Cortex of kidney (tissue), 1 donor: Measurements from ENCODE around the gene USP26.
"Not testable (repeated sequence)": the region's sequence is repeated elsewhere in the genome, so short reads cannot be mapped to it uniquely, and the experiment has no call there.

ENCODE experiments used
- DNase-seq: peaks from one replicate; lab custom pipeline; 2025; lab: John Stamatoyannopoulos, UW

Gene USP26

DNA sequence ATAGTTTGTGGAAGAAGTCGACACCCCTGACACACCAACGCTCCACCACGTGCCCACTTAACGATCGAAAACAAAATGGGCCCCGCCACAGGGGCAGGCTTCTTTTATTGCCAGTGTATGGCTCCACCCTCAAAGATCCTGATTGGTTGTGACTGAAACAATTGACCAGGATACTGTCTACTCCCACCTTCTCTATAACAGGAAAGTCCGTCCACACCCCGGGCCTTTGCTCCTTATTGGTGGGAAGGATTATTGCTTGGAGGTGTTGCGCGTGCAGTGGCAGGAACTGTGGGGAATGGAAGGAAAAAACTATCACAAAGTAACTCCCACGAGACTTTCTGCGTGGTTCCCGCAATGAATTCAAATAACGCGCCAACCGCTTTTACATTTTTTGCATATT, at the start of gene USP26:
Gene USP26, minus strand, starts transcription at position 79 of the 400 bp plus-strand sequence. CDS start 68,889 bp downstream, outside the sequence.
- no peak for DNase-seq

GRCh38 chrX:133134282-133134681, 37.4 kb upstream of the USP26 start:
- no peak for DNase-seq

GRCh38 chrX:133120406-133120805, 23.5 kb upstream of the USP26 start:
- DNase-seq = no peak

DNA sequence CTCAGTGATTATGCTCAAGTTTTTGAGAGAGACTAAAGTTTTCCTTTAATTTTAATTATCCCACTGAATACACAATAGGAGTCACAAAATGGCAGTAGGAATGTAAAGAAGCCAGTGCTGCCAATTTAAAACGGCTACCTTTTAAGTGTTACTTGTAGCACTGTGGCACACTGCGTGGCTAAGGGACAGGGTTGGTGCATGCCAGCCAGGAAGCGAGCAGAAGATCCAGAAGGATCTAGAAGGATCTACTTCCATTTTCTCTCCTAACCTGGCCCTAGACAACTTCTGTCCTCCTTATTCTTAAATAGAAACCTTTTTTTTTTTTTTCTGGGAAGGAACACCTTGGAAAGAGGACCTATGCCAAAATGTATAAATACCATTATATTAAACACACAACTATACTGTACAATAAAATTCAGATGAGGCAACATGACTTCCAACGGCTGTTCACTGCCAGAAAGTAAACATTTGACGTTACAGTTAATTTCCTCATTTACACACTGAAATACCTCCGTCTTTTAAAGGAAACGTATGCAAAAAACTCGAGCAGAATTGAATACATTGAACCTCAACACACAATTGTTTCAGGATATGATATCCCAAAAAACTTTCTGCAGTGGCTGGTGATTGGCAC, 2.7 kb downstream of the USP26 start:
- no peak for DNase-seq

GRCh38 chrX:133090236-133090809, 6.6 kb downstream of the USP26 start:
- DNase-seq = no peak

DNA sequence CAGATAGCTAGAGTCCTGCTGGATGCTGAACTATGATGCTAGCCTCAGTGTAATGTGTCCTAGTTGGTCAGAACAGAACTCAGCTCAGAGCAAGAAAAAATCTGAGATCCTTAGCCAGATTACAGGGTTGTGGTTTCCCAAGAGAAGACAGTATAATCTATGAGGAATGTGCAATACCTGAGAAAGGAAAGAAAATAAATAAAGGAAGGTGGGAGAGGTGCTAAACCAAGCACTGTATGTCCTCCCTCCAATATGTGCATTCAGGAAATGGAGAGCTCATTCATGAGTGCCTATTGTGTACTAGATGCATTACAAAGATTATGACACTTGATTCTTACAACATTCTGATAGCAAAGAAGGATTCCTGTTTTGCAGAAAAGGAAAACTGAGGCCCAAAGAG, 7.5 kb downstream of the USP26 start:
- no peak for DNase-seq

- no peak for DNase-seq
Observed at GRCh38 chrX:133085785-133086184, 11.1 kb downstream of the USP26 start.

DNA sequence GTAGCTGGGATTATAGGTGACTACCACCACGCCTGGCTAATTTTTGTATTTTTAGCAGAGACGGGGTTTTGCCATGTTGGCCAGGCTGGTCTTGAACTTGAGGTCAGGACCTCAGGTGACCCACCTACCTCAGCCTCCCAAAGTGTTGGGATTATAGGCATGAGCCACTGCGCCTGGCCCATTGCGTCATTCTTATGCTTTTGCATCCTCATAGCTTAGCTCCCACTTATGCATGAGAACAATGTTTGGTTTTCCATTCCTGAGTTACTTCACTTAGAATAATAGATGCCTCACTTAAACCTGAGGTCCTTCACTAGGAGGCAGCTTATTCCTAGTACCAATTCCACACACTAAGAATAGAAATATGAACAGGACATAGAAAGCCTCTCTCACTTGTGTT, 11.9 kb downstream of the USP26 start:
- not testable (repeated sequence) for DNase-seq

- DNase-seq = no peak
Observed at GRCh38 chrX:133083899-133084298, 13.0 kb downstream of the USP26 start.

DNA sequence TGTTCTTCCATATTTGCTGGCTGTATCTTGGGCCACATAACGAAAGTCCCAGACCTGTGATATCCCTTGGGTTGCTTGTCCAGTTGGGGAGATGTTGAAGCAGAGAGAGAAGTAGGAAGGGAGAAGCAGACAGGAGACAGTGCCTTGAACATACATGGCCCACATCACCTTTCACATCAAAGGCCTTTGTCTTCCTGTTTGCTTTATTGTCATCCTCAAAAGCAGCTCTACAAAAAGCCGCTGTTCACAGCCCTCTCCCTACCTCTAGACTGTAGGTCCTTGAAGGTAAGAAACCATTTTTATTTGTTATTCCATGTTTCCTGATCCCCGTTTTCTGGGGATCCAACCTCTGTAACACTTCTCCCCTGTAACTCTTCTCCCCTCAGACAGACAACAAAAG, 14.9 kb downstream of the USP26 start:
- no peak for DNase-seq

DNA sequence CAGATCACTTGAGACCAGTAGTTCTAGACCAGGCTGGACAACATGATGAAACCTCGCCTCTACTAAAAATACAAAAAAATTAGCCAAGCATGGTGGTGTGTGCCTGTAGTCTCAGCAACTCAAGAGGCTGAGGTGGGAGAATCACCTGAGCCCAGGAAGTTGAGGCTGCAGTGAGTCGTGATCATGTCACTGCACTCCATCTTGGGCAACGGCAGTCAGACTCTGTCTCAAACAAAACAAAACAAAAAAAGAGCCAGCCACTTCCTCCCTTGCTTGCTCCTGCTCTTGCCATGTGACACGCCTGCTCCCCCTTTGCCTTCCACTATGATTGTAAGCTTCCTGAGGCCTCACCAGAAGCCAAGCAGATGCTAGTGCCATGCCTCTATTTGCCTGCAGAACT, 19.1 kb downstream of the USP26 start:
- DNase-seq = not testable (repeated sequence)

DNA sequence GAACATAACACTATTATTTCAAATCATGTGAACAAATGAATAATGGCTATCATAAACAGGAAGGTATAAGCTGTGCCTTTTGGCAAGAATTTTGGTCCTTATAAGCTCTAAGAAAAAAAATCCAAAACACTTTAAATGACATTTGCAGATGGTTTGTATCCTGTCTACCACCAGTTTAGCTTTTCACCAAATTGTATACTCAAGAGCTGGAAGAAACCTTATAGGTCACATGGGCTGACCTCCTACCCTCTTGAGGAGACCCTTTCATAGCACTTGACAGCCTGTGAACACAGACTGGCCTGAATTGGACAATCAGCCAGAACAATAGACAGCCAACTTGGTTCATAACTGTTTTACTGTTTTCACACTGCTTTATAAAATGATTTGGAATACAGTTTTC, 24.3 kb downstream of the USP26 start:
- DNase-seq = no peak

DNA sequence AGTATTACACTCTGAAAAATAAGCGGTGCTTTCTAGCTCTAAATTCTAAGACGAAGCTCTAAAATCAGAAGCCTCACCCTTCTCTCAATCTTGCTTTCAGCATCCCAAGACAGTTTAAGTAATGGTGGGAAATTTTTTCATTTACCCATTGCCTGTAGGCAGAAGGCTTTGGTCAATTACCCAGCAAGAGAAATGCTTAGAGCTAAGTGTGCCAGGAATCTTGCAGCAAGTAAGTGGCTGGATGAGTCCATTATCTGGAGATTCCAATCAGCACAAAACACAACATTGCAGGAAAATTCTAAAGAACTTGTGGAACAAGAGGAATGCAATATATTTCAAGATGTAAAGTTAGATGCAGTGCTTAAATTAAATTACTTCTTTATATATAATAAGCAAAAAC, 28.4 kb downstream of the USP26 start:
- no peak for DNase-seq

DNA sequence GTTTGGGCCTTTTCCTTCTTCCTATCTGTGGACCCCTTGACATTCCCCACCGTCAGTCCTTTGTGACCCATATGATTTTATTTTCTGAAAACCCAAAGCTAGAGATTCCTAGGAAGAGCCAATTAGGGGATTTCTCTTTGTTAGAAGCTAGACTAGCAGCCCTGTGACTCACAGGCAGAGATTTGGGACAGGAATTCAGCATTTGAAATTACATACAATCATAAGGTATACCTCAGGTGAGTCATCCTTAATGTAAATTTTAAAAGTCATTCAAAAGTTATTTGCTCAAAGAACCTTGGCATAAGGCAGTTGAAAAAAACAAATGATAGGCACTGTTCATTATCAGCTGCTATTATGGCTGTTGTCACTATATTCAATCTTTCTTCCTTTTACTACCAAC, 40.6 kb downstream of the USP26 start:
- no peak for DNase-seq

DNA sequence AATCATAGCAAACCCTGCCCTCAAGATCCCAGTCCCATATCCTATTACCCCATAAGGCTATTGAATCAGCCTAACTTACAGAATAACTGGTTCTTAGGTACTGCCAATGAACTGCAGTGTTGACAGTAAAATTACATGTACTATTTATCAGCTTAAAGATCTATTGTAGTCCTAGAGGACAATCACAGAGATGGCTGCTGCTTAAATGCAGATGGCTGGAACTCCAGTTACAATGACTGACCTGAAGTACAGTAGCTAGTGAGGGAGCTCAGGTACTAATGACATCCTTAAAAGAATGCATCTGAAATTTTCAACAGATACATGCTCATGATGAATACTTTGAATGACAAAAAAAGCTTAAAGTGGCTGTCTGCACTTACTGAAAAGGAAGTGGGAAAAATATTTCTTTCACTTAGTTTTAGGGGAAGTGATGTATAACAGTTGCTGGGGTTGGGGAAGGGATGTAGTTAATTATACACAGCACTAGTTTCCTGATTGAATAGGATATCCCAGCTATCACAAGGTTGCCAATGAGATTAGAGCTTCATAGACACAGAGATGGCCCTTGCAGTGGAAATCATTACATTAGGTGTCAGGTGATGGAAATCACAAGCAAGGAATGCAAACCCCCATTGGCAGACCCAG, 42.0 kb downstream of the USP26 start:
- no peak for DNase-seq

DNA sequence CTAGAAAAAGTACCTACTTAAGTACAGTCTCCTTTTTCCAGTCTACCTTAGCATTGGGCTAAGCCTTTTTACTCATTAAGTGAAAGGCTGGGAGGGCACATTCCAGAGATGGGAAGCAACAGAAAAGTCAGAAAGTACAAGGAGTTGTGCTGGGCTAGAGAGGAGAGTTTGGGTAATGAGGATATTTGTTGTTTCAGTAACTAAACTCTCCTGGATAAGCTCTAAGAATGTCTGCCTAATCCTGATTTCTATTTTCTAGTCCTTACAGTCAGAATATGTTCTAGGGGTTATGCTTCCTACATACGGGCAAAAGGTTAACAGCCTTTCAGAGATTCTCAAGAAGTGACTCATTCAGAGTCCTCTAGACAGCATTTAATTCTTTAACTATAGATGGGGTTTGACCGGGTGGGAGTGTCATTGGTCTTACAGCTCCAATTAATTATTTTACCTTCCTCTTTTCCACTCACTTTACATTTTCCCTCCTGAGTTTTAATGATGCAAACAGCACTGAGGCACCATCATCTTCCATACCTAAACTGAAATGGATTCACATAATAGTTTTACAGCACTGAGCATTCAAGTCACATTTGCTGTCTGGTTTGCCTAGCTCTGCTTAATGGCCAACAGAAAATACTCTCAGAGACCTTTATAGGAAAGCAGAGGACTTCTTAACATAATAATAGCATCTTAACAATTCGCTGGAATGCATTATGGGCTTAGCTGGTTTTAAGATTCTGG, 42.9 kb downstream of the USP26 start:
- no peak for DNase-seq

DNA sequence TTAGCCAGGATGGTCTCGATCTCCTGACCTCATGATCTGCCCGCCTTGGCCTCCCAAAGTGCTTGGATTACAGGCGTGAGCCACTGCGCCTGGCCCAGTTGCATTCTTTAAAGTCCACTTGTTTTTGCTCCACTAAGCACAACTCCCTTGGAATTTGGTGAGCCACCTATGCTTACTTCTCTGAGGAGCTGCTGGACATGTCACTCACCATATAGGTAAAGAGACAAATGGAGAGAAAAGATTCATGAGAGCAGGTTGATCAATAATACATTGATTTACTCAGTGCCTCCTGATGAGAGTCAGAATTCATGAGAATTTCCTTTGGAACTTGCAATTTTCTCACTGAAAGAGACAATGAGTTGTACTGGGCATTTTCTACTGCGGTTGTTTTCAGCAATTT, 48.2 kb downstream of the USP26 start:
- no peak for DNase-seq

- DNase-seq = no peak
Observed at GRCh38 chrX:133046601-133047000, 50.3 kb downstream of the USP26 start.

- no peak for DNase-seq
Observed at GRCh38 chrX:133045986-133046385, 50.9 kb downstream of the USP26 start.

DNA sequence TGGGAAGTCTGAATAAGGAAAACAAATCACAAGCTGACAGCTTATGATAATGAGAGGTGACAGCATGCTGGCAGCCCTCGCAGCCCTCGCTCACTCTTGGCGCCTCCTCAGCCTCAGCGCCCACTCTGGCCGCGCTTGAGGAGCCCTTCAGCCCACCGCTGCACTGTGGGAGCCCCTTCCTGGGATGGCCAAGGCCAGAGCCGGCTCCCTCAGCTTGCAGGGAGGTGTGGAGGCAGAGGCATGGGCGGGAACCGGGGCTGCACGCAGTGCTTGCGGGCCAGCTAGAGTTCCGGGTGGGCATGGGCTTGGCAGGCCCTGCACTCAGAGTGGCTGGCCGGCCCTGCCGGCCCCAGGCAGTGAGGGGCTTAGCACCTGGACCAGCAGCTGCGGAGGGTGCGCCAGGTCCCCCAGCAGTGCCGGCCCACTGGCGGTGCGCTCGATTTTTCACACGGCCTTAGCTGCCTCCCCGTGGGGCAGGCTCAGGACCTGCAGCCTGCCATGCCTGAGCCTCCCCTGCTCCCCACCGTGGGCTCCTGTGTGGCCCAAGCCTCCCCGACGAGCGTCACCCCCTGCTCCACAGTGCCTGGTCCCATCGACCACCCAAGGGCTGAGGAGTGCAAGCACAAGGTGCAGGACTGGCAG, 52.6 kb downstream of the USP26 start:
- not testable (repeated sequence) for DNase-seq

GRCh38 chrX:133042260-133042659, 54.6 kb downstream of the USP26 start:
- DNase-seq = no peak

DNA sequence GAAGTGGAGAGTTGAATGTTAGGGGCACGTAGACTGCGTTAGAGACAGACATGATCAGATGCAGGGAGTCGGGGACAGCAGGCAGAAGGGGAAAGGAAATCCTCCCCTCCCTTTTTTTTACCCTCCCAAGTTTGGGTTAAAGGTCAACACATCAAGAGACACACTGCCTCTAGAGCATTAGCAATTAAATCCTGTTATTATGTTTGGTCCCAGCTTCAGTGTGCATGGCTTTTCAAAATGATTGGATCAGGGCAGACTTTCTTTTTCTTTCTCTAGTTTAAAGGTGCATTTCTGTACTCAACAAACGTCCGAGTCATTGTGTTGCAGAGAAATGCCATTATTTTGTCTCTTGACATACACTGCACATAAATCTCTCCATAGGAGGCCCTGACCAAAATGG, 63.9 kb downstream of the USP26 start:
- DNase-seq = no peak
